DOHH2 (cell line): Measurements from ENCODE around the gene PPP6R3.

Source experiments
- CTCF ChIP-seq: fragments of 200-600 bp; sonication (generic); IDR thresholded peaks from one replicate; pipeline ENCODE4 v1.5.1; 2014; ENCODE audit warnings: antibody characterized with exemption, mild to moderate bottlenecking, low read depth, low read length; ENCODE audit not compliant: poor library complexity, severe bottlenecking
- EZH2phosphoT487 ChIP-seq: fragments of 200-600 bp; sonication (generic); IDR thresholded peaks from 2 replicates; pipeline ENCODE4 v1.6.1; 2017; ENCODE audit warnings: borderline replicate concordance, mild to moderate bottlenecking, antibody characterized with exemption, low read length, moderate library complexity, mixed read lengths

GRCh38 chr11:68433541-68433940, 27.0 kb upstream of the PPP6R3 start:
- TF ChIP-seq CTCF, result no peak
- no peak for TF ChIP-seq EZH2phosphoT487
